Lung (tissue), 12 donors: ENCODE data around the gene GRAP. TPM values are rescaled to one million over a fixed set of nuclear protein-coding genes. Genes with fewer than 3 reads are reported as not detected.

ENCODE experiments used
- ATAC-seq: fragments of 200-7000 bp; cut with Tn5 transposase; one replicate; pipeline ENCODE4 v1.9.1; 2020; ENCODE audit warnings: moderate number of reproducible peaks; ENCODE audit not compliant: insufficient read depth, low FRiP score
- DNase-seq, 3 donors: peaks; one replicate each; pipeline ENCODE4 v3.0.0-alpha.2; 2013 to 2017
- H3K27ac ChIP-seq, 2 donors: one replicate each; pipeline ENCODE4 v1.5.1; 2013; ENCODE audit warnings: mild to moderate bottlenecking in 2 of 2, moderate library complexity in 2 of 2, control low read depth in 1 of 2, inconsistent platforms in 1 of 2, low read depth in 1 of 2, low read length in 1 of 2
- H3K27me3 ChIP-seq, 3 donors: one replicate each; pipeline ENCODE4 v1.5.1; 2013; ENCODE audit warnings: low read length in 2 of 3; ENCODE audit not compliant: control insufficient read depth in 3 of 3, insufficient read depth in 3 of 3
- H3K36me3 ChIP-seq, 4 donors: one replicate each; pipeline ENCODE4 v1.5.1; 2013; ENCODE audit warnings: low read length in 4 of 4, mild to moderate bottlenecking in 1 of 4, moderate library complexity in 1 of 4; ENCODE audit not compliant: control insufficient read depth in 4 of 4, insufficient read depth in 4 of 4
- H3K4me1 ChIP-seq, 5 donors: one replicate each; pipeline ENCODE4 v1.5.1; 2013; ENCODE audit warnings: low read length in 5 of 5, mild to moderate bottlenecking in 2 of 5, moderate library complexity in 1 of 5; ENCODE audit not compliant: control insufficient read depth in 5 of 5, insufficient read depth in 5 of 5
- H3K4me3 ChIP-seq: one replicate; pipeline ENCODE4 v1.5.1; 2013; ENCODE audit warnings: mild to moderate bottlenecking, control low read depth, moderate library complexity
- H3K9ac ChIP-seq, 2 donors: one replicate each; pipeline ENCODE4 v1.5.1; 2013; ENCODE audit warnings: low read length in 2 of 2, control low read depth in 1 of 2; ENCODE audit not compliant: insufficient read depth in 1 of 2
- H3K9me3 ChIP-seq, 4 donors: one replicate each; pipeline ENCODE4 v1.5.1; 2013; ENCODE audit warnings: low read length in 3 of 4, mild to moderate bottlenecking in 1 of 4, moderate library complexity in 1 of 4; ENCODE audit not compliant: control insufficient read depth in 4 of 4, insufficient read depth in 3 of 4
- CTCF ChIP-seq: IDR thresholded peaks from 2 replicates; pipeline ENCODE4 v1.5.1; 2012; ENCODE audit warnings: mild to moderate bottlenecking; ENCODE audit errors: control extremely low read depth, extremely low read depth
- WGBS, 2 donors: extraction: QIAGEN DNeasy Blood & Tissue Kit; methylation state at CpG; one replicate each; pipeline ENCODE4 v1.1.7; 2013; 5-methylcytosine and 5-hydroxymethylcytosine counted together
- polyA plus RNA-seq, 2 donors: library from polyadenylated mRNA; stranded (reverse); fragments of 200-250 nt; gene quantifications; one replicate each; pipeline ENCODE4 v1.2.1, GENCODE V29; 2013
- total RNA-seq, 2 donors: library from RNA; depleted of rRNA in 1 of 2; stranded (reverse); fragments of >200 nt in 1 of 2; gene quantifications; one replicate each; pipeline ENCODE4 v1.2.1, GENCODE V29; 2014 to 2021
- donor health status: control.
- donor health status: control.
- donor health status: Bipolar disorder and iron deficiency.
- donor health status: healthy.
- donor health status: DM: yes; HTN: yes; CAD: no.

GRAP gene
- total and polyA plus RNA-seq, 4 donors, result 6.7 to 14.3 (median 9.8) TPM

DNA sequence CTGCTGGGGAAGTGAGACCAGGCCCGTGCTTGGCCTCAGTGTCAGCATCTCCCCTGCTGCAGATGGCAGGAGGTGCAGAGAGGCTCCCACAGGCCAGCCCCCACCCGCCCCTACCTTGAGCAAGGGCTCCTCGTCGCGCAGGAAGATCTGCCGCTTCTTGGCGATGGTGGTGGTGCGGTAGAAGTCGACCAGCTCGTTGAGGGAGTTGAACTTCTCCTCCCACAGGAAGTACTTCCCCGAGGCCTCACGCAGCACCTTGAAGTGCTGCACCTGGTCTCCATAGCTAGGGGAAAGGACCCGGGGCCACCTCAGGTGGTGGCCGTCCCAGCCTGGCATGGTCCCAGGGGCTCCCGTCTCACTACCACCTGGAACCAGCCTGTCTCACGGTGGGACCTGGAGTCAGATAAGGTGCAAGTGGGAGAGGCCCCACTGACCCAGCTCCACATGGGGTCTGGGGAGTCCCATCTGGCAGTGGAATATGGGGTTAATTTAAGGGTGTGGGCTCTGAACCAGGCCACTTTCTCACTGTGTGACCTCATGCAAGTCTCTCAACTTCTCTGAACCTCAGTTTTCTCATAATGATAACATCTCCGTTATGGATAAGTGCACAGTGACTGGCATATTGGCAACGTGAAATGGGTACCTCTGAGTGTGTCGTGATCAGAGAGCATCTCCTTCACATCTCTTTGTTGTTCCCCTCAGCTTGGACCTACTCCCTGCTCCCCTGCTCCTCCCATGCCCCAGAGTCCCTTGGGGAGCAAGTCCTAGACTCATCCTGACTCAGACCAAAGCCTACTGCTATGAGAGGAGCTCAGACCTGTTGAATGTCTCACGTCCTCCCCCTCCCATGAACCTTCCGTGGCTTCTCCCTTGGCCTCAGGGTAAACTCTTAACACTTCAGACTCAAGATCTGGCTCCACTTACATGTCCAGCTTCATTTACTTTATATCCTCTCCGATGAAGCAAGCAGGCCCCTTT, 22.4 kb downstream of the GRAP start:
- DNase-seq (no peak), ATAC-seq (no peak)
- H3K36me3 ChIP-seq, result peaks cover 0 to 4% (median 0%) of the 10 kb centered on the region in 4 donors
- 80 to 81% methylated on average over 22 of the region's 22 CpGs for WGBS, 2 donors
- no peak overlapping the region for H3K9ac ChIP-seq
- H3K4me1 ChIP-seq, result no peaks in the 10 kb centered on the region
- H3K27ac ChIP-seq, result no peak overlapping the region
- no peaks in the 10 kb centered on the region for H3K27me3 ChIP-seq
- H3K4me3 ChIP-seq, result no peak overlapping the region
- no peak for TF ChIP-seq CTCF
- H3K9me3 ChIP-seq, result no peaks in the 10 kb centered on the region

GRCh38 chr17:19023209-19023999, 23.4 kb downstream of the GRAP start:
- Histone ChIP-seq H3K36me3 (peaks cover 0 to 4% (median 0%) of the 10 kb centered on the region in 4 donors), H3K27ac (no peak overlapping the region), H3K4me3 (no peak overlapping the region), H3K27me3 (no peaks in the 10 kb centered on the region), H3K4me1 (no peaks in the 10 kb centered on the region), H3K9ac (no peak overlapping the region), H3K9me3 (no peaks in the 10 kb centered on the region)
- no peak for DNase-seq
- ATAC-seq, result no peak
- 88 to 96% methylated on average over 8 to 9 of the region's 9 CpGs for WGBS, 2 donors
- no peak for TF ChIP-seq CTCF

DNA sequence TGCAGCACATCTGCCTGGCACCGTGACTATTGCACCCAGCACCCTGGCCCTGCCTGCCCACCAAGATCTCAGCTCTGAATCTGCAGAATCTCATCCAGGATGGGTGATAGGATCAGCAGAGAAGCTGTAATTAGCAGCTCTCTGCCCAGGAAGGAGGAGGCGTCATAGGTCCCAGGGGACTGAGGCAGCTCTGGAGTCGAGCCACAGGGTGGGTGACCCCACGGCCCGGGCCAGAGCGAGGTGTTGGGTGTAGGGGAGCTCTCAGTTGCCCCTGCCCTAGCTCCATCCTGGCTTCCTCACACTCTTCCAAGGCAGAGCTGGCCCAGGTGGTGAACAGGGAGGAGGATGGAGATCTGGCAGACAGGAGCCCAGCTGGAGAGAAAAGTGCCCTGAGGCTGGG, 24.0 kb downstream of the GRAP start:
- peaks cover 0 to 4% (median 0%) of the 10 kb centered on the region in 4 donors for H3K36me3 ChIP-seq
- no peaks in the 10 kb centered on the region for H3K27me3 ChIP-seq
- no peaks in the 10 kb centered on the region for H3K9me3 ChIP-seq
- ATAC-seq, result no peak
- no peak for DNase-seq
- H3K27ac ChIP-seq, result no peak overlapping the region
- no peaks in the 10 kb centered on the region for H3K4me1 ChIP-seq
- 93 to 94% methylated on average over 6 of the region's 6 CpGs for whole genome bisulfite sequencing, 2 donors
- H3K4me3 ChIP-seq, result no peak overlapping the region
- no peak for TF ChIP-seq CTCF
- H3K9ac ChIP-seq, result no peak overlapping the region
